ENCODE measurements around the gene C17orf100.
A peak's percentile ranks its signal among the peaks of the same experiment; 100 is the strongest.

C17orf100 gene

GRCh38 chr17:6651354-6651918 is at the start of gene C17orf100, which contains the start of gene MED31:
Gene C17orf100, plus strand, starts transcription at chr17:6651762. Its CDS starts 152 bp downstream, at chr17:6651914.
Gene MED31, minus strand, starts transcription at chr17:6651605. Its CDS starts 77 bp downstream, at chr17:6651528.
- DNase-seq (ENCODE audit: low spot score) = peak; percentile 90

- no peak for DNase-seq (ENCODE audit: low spot score)
Observed at GRCh38 chr17:6602141-6602540, 49.4 kb upstream of the C17orf100 start.

GRCh38 chr17:6603744-6604325 is 47.7 kb upstream of the C17orf100 start:
- no peak for DNase-seq (ENCODE audit: low spot score)

- no peak for DNase-seq (ENCODE audit: low spot score)
Observed at GRCh38 chr17:6605142-6605541, 46.4 kb upstream of the C17orf100 start.

- no peak for DNase-seq (ENCODE audit: low spot score)
Observed at GRCh38 chr17:6608321-6608720, 43.2 kb upstream of the C17orf100 start.

- DNase-seq (ENCODE audit: low spot score) = no peak
Observed at GRCh38 chr17:6610011-6610410, 41.6 kb upstream of the C17orf100 start.

- DNase-seq (ENCODE audit: low spot score) = no peak
Observed at GRCh38 chr17:6611231-6611630, 40.3 kb upstream of the C17orf100 start.

- no peak for DNase-seq (ENCODE audit: low spot score)
Observed at GRCh38 chr17:6623941-6624340, 27.6 kb upstream of the C17orf100 start.

- no peak for DNase-seq (ENCODE audit: low spot score)
Observed at GRCh38 chr17:6626616-6627015, 24.9 kb upstream of the C17orf100 start.

GRCh38 chr17:6627019-6627418 is 24.5 kb upstream of the C17orf100 start:
- DNase-seq (ENCODE audit: low spot score) = no peak

- DNase-seq (ENCODE audit: low spot score) = no peak
Observed at GRCh38 chr17:6630390-6630789, 21.2 kb upstream of the C17orf100 start.

- DNase-seq (ENCODE audit: low spot score) = no peak
Observed at GRCh38 chr17:6632530-6632929, 19.0 kb upstream of the C17orf100 start.

- DNase-seq (ENCODE audit: low spot score) = no peak
Observed at GRCh38 chr17:6633263-6633662, 18.3 kb upstream of the C17orf100 start.

- no peak for DNase-seq (ENCODE audit: low spot score)
Observed at GRCh38 chr17:6636105-6636504, 15.5 kb upstream of the C17orf100 start.

- DNase-seq (ENCODE audit: low spot score) = no peak
Observed at GRCh38 chr17:6636616-6637457, 14.7 kb upstream of the C17orf100 start.

GRCh38 chr17:6637458-6637840 is 14.1 kb upstream of the C17orf100 start:
- DNase-seq (ENCODE audit: low spot score) = no peak

GRCh38 chr17:6638046-6638908 is 13.3 kb upstream of the C17orf100 start:
- no peak for DNase-seq (ENCODE audit: low spot score)

- DNase-seq (ENCODE audit: low spot score) = no peak
Observed at GRCh38 chr17:6639014-6639585, 12.5 kb upstream of the C17orf100 start.

GRCh38 chr17:6639586-6640535 is 11.7 kb upstream of the C17orf100 start:
- DNase-seq (ENCODE audit: low spot score) = peak; percentile 53

GRCh38 chr17:6640536-6641246 is 10.9 kb upstream of the C17orf100 start, which contains the start of the genes KIAA0753 and TXNDC17:
Gene KIAA0753, minus strand, starts transcription at chr17:6640711. Its CDS starts 5,608 bp downstream, at chr17:6635103.
Gene TXNDC17, plus strand, starts transcription at chr17:6641060. Its CDS starts 23 bp downstream, at chr17:6641083.
- peak; percentile 85 for DNase-seq (ENCODE audit: low spot score)
